Stimulated activated effector memory CD8-positive, alpha-beta T cell treated with anti-CD3 and anti-CD28 coated beads, Interleukin-12 subunit alpha, Interleukin-12 subunit beta, amount 100 ng/mL, for 72 hours (primary cell): ENCODE data around the gene LUZP1.
"Not testable (repeated sequence)": the region's sequence is repeated elsewhere in the genome, so short reads cannot be mapped to it uniquely, and the experiment has no call there.

Source experiments
- ATAC-seq: fragments of 150-1000 bp; cut with Tn5 transposase; 2 replicates; pipeline ENCODE4 v1.10.0; 2021
- DNase-seq, 2 donors: peaks; one replicate each; pipeline ENCODE4 v3.0.0; 2021 to 2022; ENCODE audit warnings: low spot score in 2 of 2
- H3K27ac Mint-ChIP-seq: one replicate; pipeline ENCODE4 v1.8.0; 2022; ENCODE audit warnings: mild to moderate bottlenecking, mixed read lengths
- H3K36me3 Mint-ChIP-seq: one replicate; pipeline ENCODE4 v1.8.0; 2022; ENCODE audit warnings: mild to moderate bottlenecking, mixed read lengths
- H3K4me1 Mint-ChIP-seq: one replicate; pipeline ENCODE4 v1.8.0; 2022; ENCODE audit warnings: mixed read lengths
- H3K4me3 Mint-ChIP-seq: one replicate; pipeline ENCODE4 v1.8.0; 2022; ENCODE audit warnings: mild to moderate bottlenecking, mixed read lengths
- H3K9me3 Mint-ChIP-seq: one replicate; pipeline ENCODE4 v1.8.0; 2022; ENCODE audit warnings: mixed read lengths

Gene LUZP1

GRCh38 chr1:23196627-23197328, 28.1 kb upstream of the LUZP1 start:
- DNase-seq (no peak), ATAC-seq (no peak)
- H3K9me3 Mint-ChIP-seq: no peaks in the 10 kb centered on the region
- H3K4me1 Mint-ChIP-seq: no peaks in the 10 kb centered on the region
- no peak overlapping the region for H3K27ac Mint-ChIP-seq
- no peak overlapping the region for H3K4me3 Mint-ChIP-seq
- H3K36me3 Mint-ChIP-seq: no peaks in the 10 kb centered on the region

DNA sequence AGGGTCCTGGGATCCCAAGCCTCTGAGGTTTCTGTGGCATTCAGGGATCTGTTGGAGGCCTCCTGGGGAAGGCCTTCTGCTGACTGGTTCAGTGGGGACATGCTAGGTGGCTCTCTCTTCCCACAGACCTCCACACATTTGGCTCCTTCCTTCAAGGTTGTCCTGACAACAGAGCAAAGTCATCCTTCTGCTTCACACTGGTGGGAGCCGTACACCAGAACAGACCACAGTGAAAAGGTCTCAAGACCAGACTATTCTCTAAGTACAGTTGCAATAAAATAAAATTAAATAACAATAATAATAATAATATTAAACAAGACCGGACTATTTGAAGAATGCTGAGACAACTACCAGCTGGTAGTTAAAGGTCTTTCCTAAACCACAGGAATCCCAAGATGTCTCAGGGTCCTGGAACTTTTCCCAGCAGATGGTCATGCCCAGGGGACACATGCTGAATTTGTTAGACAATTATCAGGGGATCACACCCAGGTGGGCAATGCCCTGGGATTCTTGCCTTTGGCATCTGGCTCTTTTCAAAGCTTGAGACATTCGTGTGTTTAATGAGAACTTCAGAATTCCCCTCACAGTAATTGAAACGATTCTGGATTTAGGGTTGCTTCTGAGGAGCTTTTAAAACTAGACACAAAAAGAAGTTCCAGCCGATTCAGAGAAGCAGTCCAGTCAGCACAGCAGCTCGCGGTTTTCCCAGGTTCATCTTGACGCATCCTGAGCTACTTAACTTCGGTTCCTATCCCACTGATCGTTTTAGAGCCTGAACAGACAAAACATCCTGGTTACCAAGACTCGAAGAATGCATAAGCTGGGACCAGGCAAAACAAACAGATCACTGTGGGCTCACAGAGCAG, 25.7 kb upstream of the LUZP1 start:
- Mint-ChIP-seq H3K4me3 (no peak overlapping the region), H3K27ac (no peak overlapping the region), H3K9me3 (no peaks in the 10 kb centered on the region), H3K36me3 (no peaks in the 10 kb centered on the region), H3K4me1 (no peaks in the 10 kb centered on the region)
- ATAC-seq (no peak), DNase-seq (no peak)

DNA sequence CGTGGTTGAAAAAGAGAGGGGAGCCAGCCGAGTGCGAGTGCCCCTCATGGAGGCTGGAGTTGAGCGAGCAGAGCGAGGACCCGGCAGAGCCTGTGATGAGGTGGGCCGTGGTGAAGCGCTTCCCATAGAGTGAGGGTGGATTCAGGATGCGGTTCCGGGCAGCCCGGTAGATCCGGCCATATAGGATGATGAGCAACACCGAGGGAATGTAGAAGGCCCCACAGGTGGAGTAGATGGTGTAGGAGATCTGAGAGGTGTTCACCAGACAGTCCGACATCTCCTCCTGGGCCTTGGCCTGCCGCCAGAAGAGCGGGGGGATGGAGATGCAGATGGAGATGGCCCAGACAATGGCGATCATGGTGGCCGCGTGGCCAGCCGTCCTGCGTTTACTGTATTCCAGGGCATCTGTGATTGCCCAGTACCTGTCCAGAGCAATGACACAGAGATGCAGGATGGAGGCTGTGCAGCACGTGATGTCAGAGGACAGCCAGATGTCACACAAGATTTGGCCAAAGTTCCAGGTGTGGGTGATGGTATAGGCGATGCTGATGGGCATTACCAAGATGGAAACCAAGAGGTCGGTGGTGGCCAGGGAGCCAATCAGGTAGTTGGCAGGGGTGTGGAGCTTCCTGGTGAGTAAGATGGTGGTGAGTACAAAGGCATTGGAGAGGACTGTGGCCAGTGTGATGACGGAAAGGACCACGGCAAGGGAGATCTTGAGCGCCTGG, 24.9 kb upstream of the LUZP1 start:
- H3K9me3 Mint-ChIP-seq: no peaks in the 10 kb centered on the region
- no peak overlapping the region for H3K27ac Mint-ChIP-seq
- no peaks in the 10 kb centered on the region for H3K36me3 Mint-ChIP-seq
- no peak for ATAC-seq
- no peaks in the 10 kb centered on the region for H3K4me1 Mint-ChIP-seq
- H3K4me3 Mint-ChIP-seq: no peak overlapping the region
- DNase-seq: no peak

- Mint-ChIP-seq H3K27ac (no peak overlapping the region), H3K4me1 (no peaks in the 10 kb centered on the region), H3K9me3 (no peaks in the 10 kb centered on the region), H3K4me3 (no peak overlapping the region), H3K36me3 (no peaks in the 10 kb centered on the region)
- DNase-seq: no peak
- ATAC-seq: no peak
Observed at GRCh38 chr1:23191199-23191598, 22.5 kb upstream of the LUZP1 start.

DNA sequence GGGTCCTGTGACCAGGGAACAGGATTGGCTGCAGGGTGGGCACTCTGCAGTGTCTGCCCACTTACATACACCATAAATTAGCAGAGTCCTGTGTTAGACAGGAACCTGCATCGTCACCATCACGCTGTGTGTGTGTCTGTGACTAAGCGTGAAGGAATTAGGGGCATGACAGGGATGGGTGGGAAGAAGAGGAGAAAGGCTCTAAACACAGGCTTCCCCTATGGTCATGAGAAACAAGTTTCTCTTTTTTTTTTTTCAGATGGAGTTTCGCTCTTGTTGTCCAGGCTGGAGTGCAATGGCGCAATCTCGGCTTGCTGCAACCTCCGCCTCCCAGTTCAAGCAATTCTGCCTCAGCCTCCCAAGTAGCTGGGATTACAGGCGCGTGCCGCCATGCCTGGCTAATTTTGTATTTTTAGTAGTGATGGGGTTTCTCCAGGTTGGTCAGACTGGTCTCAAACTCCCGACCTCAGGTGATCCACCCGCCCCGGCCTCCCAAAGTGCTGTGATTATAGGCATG, 20.3 kb upstream of the LUZP1 start:
- H3K36me3 Mint-ChIP-seq, H3K4me3 Mint-ChIP-seq, ATAC-seq, H3K9me3 Mint-ChIP-seq, DNase-seq, H3K27ac Mint-ChIP-seq, H3K4me1 Mint-ChIP-seq: not testable (repeated sequence)

GRCh38 chr1:23188434-23188884, 19.8 kb upstream of the LUZP1 start:
- no peak for DNase-seq
- Mint-ChIP-seq H3K36me3 (no peaks in the 10 kb centered on the region), H3K9me3 (no peaks in the 10 kb centered on the region), H3K4me1 (peaks cover 12% of the 10 kb centered on the region), H3K27ac (no peak overlapping the region), H3K4me3 (no peak overlapping the region)
- no peak for ATAC-seq

DNA sequence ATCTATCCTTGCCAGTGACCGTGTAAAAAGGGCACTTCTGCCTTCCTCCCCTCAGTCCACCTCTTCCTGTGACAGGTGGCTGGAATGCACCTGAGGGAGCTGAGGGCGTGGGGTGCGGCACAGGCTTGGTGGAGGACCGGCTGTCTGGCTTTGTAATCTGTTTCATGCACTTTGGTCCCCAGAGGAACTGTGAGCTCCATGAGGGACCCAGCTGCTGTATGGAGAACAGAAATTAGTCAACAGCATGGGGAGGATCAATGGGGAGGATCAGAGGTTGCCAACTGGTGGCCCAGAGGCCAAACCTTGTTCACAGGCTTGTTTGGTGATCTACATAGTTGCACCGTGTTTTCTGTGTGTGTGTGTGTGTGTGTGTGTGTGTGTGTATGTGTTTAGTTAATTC, 19.0 kb upstream of the LUZP1 start:
- Mint-ChIP-seq H3K4me1 (peaks cover 12% of the 10 kb centered on the region), H3K9me3 (no peaks in the 10 kb centered on the region), H3K4me3 (no peak overlapping the region), H3K36me3 (no peaks in the 10 kb centered on the region), H3K27ac (no peak overlapping the region)
- no peak for DNase-seq
- ATAC-seq: no peak

DNA sequence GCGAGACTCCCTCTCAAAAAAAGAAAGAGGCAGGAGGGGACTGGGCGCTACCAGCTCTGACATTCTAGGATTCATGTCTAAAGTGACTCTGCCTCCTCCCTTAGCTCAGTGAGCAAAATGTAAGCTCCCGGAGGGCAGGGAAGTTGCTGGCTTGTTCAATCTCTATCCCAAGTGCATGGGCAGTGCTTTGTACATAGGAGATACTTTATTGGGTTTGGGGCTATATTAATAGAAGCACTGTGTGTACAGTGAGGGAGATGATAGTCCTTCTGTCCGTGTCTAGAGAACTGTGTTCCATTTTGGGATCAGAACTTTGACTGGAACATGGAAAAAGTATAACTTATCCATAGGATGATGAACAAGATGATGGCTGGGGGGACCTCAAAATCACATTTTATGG, 16.7 kb upstream of the LUZP1 start:
- peaks cover 12% of the 10 kb centered on the region for H3K4me1 Mint-ChIP-seq
- no peaks in the 10 kb centered on the region for H3K36me3 Mint-ChIP-seq
- ATAC-seq (no peak), DNase-seq (no peak)
- no peak overlapping the region for H3K27ac Mint-ChIP-seq
- H3K4me3 Mint-ChIP-seq: no peak overlapping the region
- no peaks in the 10 kb centered on the region for H3K9me3 Mint-ChIP-seq

- H3K4me3 Mint-ChIP-seq: peak overlapping the region; percentile 53
- no peak overlapping the region for H3K27ac Mint-ChIP-seq
- no peaks in the 10 kb centered on the region for H3K9me3 Mint-ChIP-seq
- no peaks in the 10 kb centered on the region for H3K36me3 Mint-ChIP-seq
- H3K4me1 Mint-ChIP-seq: peaks cover 12% of the 10 kb centered on the region
- ATAC-seq (peak; percentile 47), DNase-seq (peak; percentile 34 to 64)
Observed at GRCh38 chr1:23184212-23184934, 15.7 kb upstream of the LUZP1 start.

- no peak for ATAC-seq
- H3K36me3 Mint-ChIP-seq: no peaks in the 10 kb centered on the region
- no peak for DNase-seq
- no peak overlapping the region for H3K4me3 Mint-ChIP-seq
- no peak overlapping the region for H3K27ac Mint-ChIP-seq
- H3K4me1 Mint-ChIP-seq: peaks cover 17% of the 10 kb centered on the region
- no peaks in the 10 kb centered on the region for H3K9me3 Mint-ChIP-seq
Observed at GRCh38 chr1:23179862-23180261, 11.2 kb upstream of the LUZP1 start.

- Mint-ChIP-seq H3K9me3 (no peaks in the 10 kb centered on the region), H3K4me3 (peak overlapping the region; percentile 62), H3K4me1 (peaks cover 9% of the 10 kb centered on the region), H3K27ac (no peak overlapping the region), H3K36me3 (no peaks in the 10 kb centered on the region)
- no peak for ATAC-seq
- DNase-seq: no peak
Observed at GRCh38 chr1:23178950-23179349, 10.3 kb upstream of the LUZP1 start.

GRCh38 chr1:23178414-23178813, 9.8 kb upstream of the LUZP1 start:
- Mint-ChIP-seq H3K36me3 (no peaks in the 10 kb centered on the region), H3K4me3 (peak overlapping the region; percentile 62), H3K27ac (no peak overlapping the region), H3K4me1 (peaks cover 5% of the 10 kb centered on the region), H3K9me3 (no peaks in the 10 kb centered on the region)
- DNase-seq (no peak), ATAC-seq (peak; percentile 31)

- Mint-ChIP-seq H3K9me3 (no peaks in the 10 kb centered on the region), H3K4me3 (peak overlapping the region; percentile 62), H3K27ac (no peak overlapping the region), H3K36me3 (no peaks in the 10 kb centered on the region), H3K4me1 (peaks cover 5% of the 10 kb centered on the region)
- peak; percentile 29 to 57 for DNase-seq
- peak; percentile 91 for ATAC-seq
Observed at GRCh38 chr1:23177438-23178380, 9.1 kb upstream of the LUZP1 start.

GRCh38 chr1:23177031-23177430, 8.4 kb upstream of the LUZP1 start:
- Mint-ChIP-seq H3K4me1 (peaks cover 5% of the 10 kb centered on the region), H3K27ac (no peak overlapping the region), H3K9me3 (no peaks in the 10 kb centered on the region), H3K36me3 (no peaks in the 10 kb centered on the region), H3K4me3 (peak overlapping the region; percentile 62)
- ATAC-seq (no peak), DNase-seq (no peak)
